Epidermal melanocyte (primary cell): ENCODE measurements around the gene RABAC1.
A peak's percentile ranks its signal among the peaks of the same experiment; 100 is the strongest.

Experiments
- DNase-seq: peaks from one replicate; pipeline ENCODE4 v3.0.0; 2011; ENCODE audit warnings: low spot score; ENCODE audit not compliant: insufficient read length

The RABAC1 gene

DNA sequence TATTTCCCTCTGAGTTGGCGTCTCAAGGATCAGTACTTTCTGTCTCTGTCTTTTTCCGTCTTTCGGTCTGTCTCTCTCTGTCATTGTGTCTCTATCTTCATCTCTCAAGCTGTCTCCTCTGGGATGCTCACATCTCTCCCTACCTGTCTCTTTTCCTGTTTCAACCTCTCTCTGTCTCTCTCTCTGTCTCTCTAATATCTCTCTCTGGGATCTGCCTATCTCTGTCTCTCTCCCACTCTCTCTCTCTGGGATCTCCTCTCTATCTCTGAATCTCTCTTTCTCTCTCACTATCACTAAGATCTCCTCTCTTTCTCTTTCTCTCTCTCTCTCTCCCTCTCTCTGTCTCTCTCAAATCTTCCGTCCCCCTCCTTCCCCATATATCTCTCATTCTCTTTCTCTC, 30.9 kb upstream of the RABAC1 start:
- no peak for DNase-seq

DNA sequence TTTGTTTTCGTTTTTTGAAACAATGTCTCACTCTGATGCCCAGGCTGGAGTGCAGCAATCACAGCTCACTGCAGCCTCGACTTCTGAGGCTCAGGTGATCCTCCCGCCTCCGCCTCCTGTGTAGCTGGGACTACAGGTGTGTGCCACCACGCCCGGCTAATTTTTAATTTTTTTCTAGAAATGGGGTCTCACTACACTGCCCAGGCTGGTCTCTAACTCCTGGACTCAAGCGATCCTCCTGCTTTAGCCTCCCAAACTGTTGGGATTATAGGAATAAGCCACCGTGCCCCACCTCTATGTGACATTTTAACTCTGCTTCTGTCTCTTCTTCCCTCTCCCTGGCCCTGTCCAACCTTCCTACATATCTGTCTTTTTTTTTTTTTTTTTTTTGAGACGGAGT, 29.8 kb upstream of the RABAC1 start:
- DNase-seq: no peak

DNA sequence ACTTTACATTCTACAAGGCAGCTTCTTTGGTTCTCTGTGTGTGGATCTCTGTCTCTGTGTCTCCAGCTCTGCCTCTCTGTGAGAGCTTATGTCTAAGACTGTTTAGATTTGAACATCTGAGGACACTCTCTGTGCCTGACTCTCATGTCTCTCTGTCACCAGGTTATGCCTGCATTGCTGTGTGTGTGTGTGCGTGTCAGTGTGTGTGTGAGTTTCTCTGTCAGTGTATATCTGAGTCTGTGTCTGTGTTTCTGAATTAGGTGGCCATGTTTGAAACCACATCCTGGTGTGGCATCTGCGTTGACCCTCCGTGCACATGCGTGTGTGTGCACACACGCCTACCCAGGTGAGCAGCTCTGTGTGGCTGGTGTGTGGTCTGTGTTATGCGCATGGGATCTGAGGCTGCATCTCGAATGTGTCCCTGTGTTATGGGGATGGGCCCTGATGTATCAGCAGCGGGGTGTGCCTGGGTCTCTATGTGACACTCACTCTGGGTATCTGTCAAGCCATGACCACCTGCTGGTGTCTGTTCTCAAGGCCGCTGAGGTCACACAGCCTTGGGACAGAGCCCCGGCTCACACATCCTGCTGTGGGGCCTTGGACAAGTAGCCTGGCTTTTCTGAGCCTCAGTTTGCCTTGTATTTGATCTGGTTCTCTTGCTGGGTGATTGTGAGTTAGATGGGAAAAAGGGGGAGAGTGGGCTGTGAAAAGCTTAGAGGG, 28.2 kb upstream of the RABAC1 start:
- no peak for DNase-seq

DNA sequence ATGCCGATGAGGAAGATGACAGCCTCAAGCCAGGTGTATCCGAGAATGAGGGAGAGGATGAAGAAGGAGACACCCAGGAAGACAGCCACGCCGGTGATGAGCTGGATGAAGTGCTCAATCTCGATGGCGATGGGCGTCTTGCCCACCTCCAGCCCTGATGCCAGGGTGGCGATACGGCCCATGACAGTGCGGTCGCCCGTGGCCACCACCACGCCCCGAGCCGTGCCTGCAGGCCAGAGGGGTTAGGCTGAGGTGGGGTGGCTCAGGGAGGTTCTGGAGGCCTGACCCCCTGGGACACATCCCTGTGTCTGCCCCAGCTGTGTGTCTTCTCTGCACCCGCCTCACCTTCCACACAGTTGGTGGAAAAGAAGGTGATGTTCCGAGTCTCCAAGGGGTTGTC, 25.8 kb upstream of the RABAC1 start:
- no peak for DNase-seq

DNA sequence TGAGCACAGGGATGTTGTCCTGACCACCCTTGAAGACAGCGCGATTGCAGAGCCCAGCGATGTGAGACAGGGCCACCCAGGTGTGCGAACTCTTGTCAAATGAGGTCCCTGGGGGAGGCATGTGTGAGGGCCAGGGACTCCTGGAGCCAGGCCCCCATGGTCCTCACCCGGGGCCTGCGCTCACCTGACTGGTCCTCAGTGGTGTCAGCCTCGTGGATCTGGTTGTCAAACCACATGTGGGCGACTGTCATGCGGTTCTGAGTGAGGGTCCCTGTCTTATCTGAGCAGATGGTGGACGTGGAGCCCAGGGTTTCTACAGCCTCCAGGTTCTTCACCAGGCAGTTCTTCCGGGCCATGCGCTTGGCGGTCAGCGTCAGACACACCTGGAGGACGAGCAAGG, 22.6 kb upstream of the RABAC1 start:
- DNase-seq: no peak

DNA sequence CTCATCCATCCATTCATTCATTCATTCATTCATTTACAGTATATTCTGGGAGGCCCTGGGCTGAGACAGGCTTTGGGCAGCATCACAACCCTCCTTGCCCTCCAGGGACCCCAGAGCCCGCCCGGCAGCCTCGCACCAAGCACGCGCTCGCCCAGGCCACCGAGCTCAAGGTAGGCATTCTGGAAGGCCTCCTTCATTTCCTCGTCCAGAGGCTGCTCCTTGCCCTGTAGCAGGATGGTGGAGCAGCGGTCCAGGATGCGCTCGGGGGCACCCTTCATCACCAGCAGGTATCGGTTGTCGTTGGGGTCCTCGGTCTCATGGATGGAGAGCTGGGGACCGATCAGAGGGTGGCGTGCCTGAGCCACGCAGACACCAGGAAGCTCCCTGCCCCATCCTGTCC, 19.3 kb upstream of the RABAC1 start:
- no peak for DNase-seq

DNA sequence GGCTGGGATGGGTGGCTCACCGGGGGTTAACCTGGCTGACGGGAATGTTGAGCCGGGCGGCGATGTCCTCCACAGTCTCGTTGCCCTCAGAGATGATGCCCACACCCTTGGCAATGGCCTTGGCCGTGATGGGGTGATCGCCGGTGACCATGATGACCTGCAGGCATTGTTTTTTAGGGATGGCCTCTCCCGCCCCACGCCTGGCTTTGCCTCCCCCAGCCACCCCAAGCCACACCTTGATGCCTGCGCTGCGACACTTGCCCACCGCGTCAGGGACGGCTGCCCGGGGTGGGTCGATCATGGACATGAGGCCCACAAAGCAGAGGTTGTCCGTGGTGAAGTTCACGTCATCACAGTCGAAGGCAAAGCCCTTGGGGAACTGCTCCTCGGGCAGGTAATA, 18.8 kb upstream of the RABAC1 start:
- DNase-seq: no peak

DNA sequence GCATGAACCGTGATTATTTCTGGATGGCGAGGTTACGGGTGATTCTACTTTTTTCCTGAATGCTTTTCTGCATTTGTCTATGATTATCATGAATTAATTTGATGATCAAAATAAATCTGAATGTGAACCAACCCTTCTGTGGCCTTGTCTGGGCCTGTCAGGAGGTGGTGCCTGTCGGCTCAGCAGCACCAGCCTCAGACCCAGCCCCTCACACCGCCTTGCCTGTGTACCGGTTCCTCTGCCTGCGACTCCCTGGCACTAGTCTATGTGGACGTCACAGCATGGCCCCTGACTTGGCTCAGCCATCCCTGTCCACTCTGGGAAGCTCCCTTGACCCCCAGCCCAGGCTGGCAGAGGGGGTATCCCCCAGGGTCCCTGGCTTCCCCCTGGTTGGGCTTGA, 15.5 kb upstream of the RABAC1 start:
- no peak for DNase-seq

DNA sequence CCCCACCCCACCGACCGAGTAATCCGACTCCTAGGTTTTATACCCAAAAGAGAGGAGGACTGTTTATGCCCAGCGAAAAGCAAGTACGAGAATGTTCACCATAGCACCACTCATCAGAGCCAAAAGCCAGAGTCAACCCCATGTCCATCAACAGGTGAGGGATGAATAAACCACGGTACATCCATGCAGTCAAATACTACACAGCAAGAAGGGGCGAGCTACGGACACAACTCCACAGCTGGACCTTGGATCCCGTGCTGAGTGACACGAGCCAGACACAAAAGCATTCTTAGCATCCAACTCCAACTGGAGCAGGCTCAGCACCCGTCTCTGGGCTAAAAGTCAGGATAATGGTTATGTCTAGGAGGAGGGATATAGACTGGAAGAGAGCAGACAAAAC, 12.2 kb upstream of the RABAC1 start:
- no peak for DNase-seq

DNA sequence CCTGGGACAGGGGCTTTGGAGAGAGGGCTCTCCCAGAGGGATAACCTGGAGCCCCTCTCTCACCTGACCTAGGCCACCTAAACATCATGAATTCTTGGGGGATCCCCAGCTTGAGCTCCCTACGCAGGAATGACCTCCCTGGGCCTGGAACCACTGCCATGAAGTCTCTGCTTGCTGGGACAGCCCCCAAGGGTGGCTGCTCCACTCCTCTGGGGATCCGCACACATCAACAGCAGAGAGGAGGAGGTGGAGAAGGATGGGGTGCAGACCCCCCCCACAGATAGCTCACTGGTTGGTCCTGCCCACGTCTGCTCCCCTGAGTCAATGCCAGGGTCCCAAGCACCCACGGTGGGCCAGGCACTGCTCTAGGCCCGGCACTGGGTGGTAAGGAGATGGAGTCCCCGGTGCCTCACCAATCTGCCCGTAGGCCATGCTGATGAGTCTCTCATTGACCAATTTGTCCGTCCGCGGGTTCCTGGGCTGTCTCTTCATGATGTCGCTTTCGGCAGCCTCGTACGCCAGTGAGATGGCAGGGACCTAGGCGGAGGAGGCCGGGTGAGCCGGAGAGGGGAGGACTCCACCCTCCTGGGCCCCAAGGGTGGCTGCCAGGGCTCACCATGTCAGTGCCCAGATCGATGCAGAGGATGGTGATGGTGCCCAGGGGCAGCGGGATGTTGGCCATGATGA, 10.8 kb upstream of the RABAC1 start:
- DNase-seq: no peak

DNA sequence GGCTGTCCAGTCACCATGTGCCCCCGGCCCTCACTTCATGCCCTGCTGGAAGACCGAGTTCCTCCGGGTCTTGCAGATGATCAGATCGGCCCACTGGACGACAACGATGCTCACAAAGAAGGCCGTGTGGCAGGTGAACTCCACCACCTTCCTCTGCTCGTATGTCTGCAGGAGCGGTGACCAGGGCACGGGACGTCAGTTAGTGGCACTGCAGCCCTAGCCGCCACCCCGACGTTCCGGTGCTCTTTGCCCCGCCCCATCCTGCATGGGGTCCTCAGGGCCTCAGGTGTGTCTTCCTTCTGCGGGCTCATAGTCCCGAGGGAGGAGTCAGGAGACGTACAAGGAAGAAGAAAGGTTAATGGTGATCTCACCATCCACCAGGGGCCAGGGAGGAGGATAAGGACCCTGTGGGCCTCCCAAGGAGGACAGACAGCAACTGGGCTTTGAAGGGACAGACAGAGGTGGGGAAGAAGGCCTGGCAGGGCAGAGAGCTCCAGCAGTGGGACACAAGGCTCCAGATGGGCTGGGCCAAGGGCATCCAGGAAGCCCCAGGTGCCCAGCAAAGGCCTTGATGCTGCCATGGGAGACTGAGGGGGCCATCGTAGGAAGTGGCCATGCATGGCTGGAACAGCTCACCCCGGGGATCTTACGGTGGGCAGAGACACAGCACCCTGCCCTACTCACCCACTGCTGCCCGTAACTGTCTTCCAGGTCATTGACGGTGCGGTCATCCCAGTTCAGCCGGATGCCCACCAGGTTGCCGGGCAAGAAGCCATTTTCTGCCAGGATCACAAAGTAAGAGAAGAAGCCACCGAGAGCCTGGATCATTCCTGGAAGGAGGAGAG, 9.9 kb upstream of the RABAC1 start:
- DNase-seq: no peak

DNA sequence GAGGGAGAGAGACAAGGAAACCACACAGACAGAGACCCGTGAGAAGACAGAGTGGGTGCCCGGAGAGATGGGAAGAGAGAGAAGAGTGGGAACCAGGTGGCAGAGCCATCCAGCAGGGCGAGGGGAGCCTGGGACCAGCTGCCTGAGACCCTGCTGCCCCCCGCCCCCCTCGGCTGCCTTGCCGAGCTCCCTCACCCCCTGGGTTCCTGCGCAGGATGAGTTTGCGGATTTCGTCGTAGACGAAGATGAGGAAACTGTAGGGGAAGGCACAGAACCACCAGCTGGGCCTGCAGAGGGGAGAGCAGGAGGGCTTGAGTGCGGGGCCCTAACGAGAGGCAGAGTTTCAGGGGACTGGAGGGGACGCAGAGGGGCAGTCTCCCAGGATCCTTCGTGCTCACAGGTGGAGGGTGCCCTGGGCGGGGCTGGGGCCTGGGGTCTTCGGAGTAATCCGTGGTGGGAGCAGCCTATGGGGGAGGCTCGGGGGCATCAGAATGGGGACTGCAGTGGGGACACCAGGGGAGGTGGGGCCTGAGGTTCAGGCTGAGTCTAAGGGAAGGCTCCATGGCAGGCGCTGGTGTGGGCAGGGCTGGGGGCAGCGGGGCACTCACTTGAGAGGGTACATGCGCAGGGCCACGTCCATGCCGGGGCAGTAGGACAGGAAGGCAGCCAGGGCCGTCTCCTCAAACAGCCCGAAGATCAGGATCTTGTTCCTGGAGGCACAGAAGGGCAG, 8.1 kb upstream of the RABAC1 start:
- DNase-seq: no peak

DNA sequence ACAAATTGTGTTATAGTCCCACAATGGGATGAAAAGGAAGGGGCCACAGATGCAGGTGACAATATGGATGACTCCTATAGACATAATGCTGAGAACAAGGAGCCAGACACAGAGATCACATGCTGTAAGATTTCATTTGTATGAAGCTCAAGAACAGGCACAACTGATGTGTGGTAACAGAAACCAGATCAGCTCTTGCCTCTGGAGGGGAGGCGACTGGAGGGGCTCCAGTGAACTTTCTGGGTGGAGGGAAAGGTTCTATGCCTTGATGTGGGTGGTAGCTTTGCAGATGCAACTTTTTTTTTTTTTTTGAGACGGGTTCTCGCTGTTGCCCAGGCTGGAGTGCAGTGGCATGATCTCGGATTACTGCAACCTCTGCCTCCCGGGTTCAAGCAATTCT, 6.0 kb upstream of the RABAC1 start:
- no peak for DNase-seq

DNA sequence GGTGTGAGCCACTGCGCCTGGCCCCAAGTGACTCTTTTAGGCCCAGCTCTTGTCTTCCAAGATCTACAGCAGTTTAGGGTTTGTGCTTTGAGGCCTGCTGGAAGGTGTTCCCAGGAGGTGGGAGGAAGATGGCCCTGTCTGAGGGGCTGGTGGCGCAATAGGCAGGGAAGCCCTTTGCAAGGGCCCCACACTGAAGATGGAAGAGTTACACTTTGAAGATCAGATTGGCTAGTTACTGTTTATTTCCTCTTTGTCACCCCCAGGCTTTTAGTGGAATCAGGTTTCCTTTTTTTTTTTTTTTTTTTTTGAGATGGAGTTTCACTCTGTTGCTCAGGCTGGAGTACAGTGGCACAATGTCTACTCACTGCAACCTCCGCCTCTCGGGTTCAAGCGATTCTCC, 1.9 kb upstream of the RABAC1 start:
- no peak for DNase-seq

DNA sequence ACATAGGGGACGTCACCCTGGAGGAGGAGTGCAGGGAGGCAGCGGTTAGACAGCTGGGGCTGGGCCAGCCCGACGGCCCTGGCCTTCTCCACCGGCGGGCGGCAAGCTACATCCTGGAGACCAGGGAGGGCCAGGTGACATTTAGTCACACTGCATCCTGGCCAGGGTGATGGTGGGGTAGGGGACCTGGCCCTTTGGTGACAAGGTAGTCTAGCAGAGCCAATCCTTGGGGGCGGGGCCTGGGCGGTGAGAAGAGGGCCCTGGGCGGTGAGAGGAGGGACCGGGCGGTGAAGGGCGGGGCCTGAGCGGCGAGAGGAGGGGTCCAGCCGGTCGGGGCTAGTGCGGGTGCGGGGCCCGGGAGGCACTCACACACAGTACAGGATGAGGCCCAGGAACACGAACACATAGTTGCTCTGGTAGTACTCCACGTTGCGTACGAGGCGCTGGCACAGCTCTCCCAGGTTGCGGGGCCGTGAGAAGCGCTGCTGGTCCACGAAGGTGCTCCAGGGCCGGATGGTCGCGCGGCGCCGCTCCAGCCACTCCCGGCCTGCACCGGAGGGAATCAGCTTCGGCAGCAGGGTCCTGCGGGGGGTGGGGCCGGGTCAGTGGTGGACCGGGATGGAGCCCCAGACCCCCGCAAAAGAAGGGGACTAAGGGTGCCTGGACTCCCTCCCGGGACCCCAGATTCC, 610 bp downstream of the RABAC1 start:
- peak; percentile 74 for DNase-seq

DNA sequence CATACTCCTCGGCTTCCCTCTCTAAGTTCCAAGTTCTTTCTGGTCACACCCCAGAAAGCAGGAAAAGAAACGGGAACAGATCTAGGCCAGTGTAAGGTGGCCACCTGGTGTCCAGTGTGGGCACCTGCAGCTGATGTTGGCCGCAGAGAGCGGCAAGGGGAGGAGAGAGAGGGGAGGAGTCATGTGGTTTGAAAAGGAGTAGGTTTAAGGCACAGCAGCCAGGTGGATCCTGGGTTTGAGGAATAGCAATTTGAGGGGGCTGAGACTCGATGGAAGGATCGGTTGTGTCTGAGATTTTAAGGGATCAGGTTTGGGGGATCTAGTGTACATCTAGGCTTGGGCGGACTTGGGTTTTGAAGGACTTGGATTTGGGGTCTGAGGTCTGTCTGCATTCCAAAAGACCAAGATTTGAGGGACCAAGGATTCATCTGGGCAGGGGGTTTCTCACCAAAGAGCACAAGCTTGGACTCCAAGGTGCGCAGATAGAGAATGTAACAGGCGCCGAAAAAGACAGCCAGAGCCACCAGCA, 1.2 kb downstream of the RABAC1 start:
- peak; percentile 75 for DNase-seq

DNA sequence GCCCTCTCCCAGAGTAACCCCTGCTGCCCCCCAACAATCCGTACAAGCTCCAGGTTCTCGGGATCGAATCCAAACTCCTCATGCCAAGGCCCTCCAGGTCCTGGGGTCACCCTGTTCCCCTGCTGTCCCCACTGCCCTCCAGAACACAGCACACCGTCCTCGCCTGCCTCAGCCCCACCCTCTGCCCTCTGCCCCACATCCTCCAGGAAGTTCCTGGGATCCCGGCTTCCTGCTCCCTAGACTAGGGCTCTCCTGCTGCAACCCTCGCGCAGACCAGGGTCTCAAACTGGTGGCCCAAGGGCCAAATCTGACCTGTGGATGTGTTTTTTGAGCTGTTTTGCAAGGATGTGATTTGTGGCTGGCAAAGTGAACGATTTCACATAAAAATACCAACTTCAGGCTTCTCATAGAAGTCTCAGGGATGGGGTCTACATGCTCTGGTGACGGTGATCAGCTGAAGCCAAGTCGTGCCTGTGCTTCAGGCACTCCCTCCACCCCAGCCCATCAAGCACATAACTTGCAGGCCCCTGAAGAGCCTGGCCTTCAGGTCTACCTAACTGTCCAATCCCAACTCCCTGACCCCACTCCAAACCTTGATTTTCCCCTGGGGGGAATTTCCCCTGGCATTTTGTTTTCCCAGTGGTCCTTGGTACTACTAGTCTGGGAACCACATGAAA, 1.8 kb downstream of the RABAC1 start:
- no peak for DNase-seq

DNA sequence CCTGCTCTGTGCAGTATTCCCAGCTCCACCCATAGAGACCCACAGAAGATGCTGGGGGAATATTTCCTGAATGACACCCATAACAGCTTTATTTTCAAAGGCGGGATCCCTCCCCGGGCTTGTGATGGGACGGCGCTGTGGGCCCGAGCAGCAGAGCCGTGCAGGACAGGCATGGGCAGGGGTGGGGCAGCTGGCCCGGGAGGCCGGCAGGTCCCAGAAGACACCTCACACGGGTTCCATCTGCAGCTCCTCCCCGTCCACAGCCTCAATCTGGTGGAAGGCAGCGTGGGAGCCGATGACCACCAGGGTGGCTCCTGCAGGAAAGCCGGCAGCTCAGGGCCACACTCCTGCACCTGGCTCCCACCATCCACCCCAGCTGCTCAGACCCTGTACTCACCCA, 2.5 kb downstream of the RABAC1 start:
- DNase-seq: no peak

DNA sequence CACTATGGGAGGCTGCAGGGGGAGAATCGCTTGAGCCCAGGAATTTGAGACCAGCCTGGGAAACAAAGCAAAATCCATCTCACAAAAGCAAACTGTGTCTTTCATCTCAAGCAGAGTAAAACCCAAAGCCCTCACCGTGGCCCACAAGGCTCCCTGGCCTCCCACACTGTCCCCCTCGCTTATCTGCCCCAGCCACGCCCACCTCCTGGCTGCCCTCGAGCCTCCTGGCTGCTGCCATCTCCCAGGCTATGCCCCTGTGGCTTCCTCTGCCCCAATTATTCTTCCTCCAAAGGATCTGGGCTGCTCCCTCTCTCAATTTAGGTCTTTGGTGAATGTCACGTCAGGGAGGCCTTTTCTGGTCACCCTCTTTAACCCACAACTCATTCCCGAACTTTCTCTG, 3.6 kb downstream of the RABAC1 start:
- DNase-seq: no peak

DNA sequence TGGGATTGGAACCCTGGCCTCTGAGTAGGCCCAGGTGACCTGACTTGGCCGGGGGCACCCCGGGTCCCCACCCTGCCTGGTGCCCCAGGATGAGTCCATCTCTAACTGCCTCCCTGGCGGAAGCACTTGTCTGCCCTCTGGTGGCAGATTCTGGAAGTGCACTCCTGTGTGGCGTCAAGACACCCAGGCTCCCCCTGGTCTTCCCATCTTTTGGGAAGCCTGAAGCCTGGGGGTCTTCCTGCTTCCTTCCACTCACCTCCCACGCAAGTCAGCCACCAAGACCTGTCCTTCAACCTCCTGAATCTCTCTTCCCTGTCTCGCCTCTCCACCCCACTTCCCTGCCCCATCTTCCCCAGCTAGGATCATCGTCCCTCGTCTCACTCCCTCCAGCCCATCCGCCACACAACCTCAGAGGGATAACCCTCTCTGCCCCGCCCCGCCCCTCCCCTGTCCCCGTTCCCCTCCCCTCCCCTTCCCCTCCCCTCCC, 7.4 kb downstream of the RABAC1 start:
- DNase-seq: peak; percentile 87
